Brain microvascular endothelial cell (primary cell): ENCODE measurements around the gene ABCG4.
"Not testable (repeated sequence)": the region's sequence is repeated elsewhere in the genome, so short reads cannot be mapped to it uniquely, and the experiment has no call there.

Experiments used
- DNase-seq: peaks from one replicate; pipeline ENCODE4 v3.0.0-alpha.2; 2020
- H3K27ac ChIP-seq: fragments of 250-450 bp; sonication (Bioruptor Pico); 2 replicates; pipeline ENCODE4 v1.5.1; 2020; ENCODE audit warnings: mild to moderate bottlenecking, moderate library complexity
- H3K27me3 ChIP-seq: fragments of 250-450 bp; sonication (Bioruptor Pico); replicated peaks from 2 replicates; pipeline ENCODE4 v1.5.1; 2020; ENCODE audit warnings: mild to moderate bottlenecking
- H3K36me3 ChIP-seq: fragments of 250-450 bp; sonication (Bioruptor Pico); replicated peaks from 2 replicates; pipeline ENCODE4 v1.5.1; 2020; ENCODE audit warnings: mild to moderate bottlenecking
- H3K4me3 ChIP-seq: 2 replicates; pipeline ENCODE4 v1.5.1; 2011; ENCODE audit warnings: low read depth, mild to moderate bottlenecking, control low read depth, low read length, moderate library complexity
- CTCF ChIP-seq: IDR thresholded peaks from 2 replicates; pipeline ENCODE4 v1.5.1; 2011; ENCODE audit warnings: low read depth, mild to moderate bottlenecking, moderate library complexity, low read length, control low read depth, inconsistent platforms; ENCODE audit errors: missing control alignments
- in situ Hi-C: cut with HindIII; loops from 2 replicates; pipeline ENCODE4 v1.10.0; 2017; ENCODE audit warnings: low sequenced_read_pairs, low pct_ligation_motif_present

The ABCG4 gene

GRCh38 chr11:119161871-119162270, 13.0 kb downstream of the ABCG4 start:
- in situ Hi-C loops = no loop called here
- H3K27me3 ChIP-seq = no peaks in the 10 kb centered on the region
- no peak overlapping the region for H3K4me3 ChIP-seq
- no peak for TF ChIP-seq CTCF
- no peak for DNase-seq
- H3K27ac ChIP-seq = no peak overlapping the region
- no peaks in the 10 kb centered on the region for H3K36me3 ChIP-seq

DNA sequence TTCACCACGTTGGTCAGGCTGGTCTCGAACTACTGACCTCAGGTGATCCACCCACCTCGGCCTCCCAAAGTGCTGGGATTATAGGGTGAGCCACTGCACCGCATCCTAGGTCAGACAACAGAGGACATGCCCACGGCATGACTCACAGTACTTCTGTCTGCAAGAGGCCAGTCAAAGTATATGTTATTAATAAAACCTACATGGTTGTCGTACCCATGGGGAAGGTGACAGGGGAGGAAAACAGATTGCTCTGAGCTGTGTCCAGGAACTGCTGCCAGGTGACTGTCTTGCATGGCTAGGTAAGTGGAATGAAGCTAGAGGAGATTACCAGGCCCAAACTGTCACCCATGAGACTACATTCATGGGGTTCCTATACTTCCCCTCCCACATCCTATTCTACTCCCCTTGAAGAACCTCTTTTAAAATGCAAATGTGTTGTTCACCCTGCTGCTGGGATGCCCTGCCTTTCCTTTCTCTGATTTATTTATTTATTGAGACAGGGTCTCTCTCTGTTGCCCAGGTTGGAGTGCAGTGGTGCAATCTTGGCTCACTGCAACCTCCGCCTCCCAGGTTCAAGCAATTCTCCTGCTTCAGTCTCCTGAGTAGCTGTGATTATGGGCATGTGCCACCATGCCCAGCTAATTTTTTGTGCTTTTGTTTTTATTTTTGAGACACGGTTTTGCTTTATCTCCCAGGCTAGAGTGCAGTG, 17.7 kb downstream of the ABCG4 start:
- no peaks in the 10 kb centered on the region for H3K36me3 ChIP-seq

DNA sequence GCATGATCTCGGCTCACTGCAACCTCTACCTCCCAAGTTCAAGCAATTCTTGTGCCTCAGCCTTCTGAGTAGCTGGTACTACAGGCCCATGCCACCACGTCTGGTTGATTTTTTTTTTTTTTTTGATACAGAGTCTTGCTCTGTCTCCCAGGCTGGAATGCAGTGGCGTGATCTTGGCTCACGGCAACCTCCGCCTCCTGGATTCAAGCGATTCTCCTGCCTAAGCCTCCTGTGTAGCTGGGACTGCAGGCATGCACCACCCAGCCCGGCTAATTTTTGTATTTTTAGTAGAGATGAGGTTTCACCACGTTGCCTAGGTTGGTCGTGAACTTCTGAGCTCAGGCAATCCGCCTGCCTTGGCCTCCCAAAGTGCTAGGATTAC, 18.2 kb downstream of the ABCG4 start:
- H3K36me3 ChIP-seq, H3K4me3 ChIP-seq, H3K27me3 ChIP-seq, DNase-seq, H3K27ac ChIP-seq, in situ Hi-C loops: not testable (repeated sequence)

More for the DNA sequence above, 17.7 kb downstream of the ABCG4 start:
- peak; percentile 60 for DNase-seq
- in situ Hi-C loops = no loop called here
- Histone ChIP-seq H3K4me3 (no peak overlapping the region), H3K27ac (no peak overlapping the region), H3K27me3 (no peaks in the 10 kb centered on the region)
- no peak for TF ChIP-seq CTCF

DNA sequence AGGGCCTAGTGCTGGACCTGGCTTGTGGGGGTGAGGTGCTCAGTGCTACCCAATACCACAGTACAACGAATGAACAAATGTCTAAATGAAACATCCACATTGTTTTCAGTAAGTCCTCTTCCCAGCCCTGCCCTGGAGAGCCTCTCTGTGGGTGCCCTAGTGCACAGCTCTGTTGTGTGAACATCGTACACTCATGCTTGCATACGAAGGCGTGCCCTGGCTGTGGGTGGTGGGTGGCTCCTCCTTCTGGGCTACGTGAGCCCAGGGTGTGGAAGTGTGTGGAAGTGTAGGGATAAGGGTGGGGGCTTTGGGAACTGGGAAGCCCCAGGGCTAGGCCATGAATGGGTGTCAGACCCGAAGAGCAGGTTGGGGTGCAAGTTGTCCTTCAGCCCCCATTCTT, 19.1 kb downstream of the ABCG4 start:
- H3K36me3 ChIP-seq = no peaks in the 10 kb centered on the region
- no peak overlapping the region for H3K4me3 ChIP-seq
- TF ChIP-seq CTCF = no peak
- in situ Hi-C loops = no loop called here
- no peaks in the 10 kb centered on the region for H3K27me3 ChIP-seq
- DNase-seq = no peak
- no peak overlapping the region for H3K27ac ChIP-seq

DNA sequence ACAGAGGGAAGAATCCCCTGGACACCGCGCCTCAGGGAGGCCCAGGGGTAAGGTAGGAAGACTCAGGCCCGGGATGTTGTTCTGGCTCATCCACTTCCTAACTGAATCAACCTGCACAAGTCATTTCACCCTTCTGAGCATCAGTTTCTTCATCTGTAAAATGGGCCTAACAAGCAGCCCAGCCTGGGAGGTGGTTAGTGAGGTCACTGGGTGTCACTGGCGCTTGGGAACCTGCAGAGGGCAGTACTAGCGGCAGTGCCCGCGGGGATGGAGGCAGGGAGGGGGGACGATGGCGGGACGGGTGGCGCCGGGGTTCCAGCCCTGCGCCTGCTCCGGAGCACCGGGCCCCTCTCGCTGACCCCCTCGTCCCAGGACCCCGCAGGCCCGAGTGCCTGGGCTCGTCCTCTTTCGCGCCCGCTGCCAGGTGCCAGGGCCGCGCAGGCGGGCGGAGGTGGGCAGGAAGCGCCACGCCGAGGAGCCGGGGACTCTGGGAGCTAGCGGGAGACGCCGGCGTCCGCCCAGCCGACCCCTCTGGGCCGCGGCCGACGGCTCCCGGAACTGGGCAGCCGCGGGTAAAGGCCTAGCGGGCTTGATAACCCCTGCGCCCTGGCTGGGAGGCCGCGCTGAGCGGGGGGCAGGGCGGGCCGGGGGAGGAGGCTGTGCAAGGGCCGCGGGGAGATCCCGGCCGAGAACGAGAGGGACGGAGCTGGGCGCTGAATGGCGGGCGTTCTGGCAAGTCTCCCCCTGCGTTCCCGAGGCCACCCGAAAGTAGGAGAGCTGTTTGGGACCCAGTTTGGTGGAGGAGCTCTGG, 19.8 kb downstream of the ABCG4 start, which contains the start of gene NLRX1:
Gene NLRX1, plus strand, starts transcription at position 255 of the 811 bp plus-strand sequence. CDS start 2,679 bp downstream, outside the sequence.
- TF ChIP-seq CTCF = peak; percentile 88
- Histone ChIP-seq H3K4me3 (peak within 1 kb of the TSS; percentile 61), H3K27me3 (no peaks in the 10 kb centered on the region), H3K36me3 (no peaks in the 10 kb centered on the region), H3K27ac (peak within 1 kb of the TSS; percentile 18)
- in situ Hi-C loops = no loop called here
- peak; percentile 59 for DNase-seq

- Histone ChIP-seq H3K36me3 (no peaks in the 10 kb centered on the region), H3K27me3 (no peaks in the 10 kb centered on the region), H3K27ac (no peak overlapping the region), H3K4me3 (peak overlapping the region; percentile 61)
- TF ChIP-seq CTCF = no peak
- DNase-seq = no peak
- in situ Hi-C loops = no loop called here
Measured at GRCh38 chr11:119169282-119169719, 20.4 kb downstream of the ABCG4 start.
